ENCODE measurements around the gene BICD1.

GRCh38 chr12:32298917-32299316 lies 192.3 kb downstream of the BICD1 start:
- TF ChIP-seq CTCF (conservative IDR thresholded peaks at IDR 0.05) (no peak), EZH2 (IDR thresholded peaks at IDR 0.05; ENCODE audit: low read depth) (no peak)

Data from PC-9 (cell line).